WI38 (cell line): ENCODE data around the gene DDI2.

Source experiments
- H3K4me3 ChIP-seq: 2 replicates; pipeline ENCODE4 v1.5.1; 2011; ENCODE audit warnings: low read depth, mild to moderate bottlenecking, control low read depth, low read length
- TF ChIP-seq, protein P1 (sequence below): IDR thresholded peaks from 2 replicates; pipeline ENCODE4 v1.5.1; 2012; ENCODE audit warnings: low read depth, mild to moderate bottlenecking, control low read depth, low read length

DDI2 gene

DNA sequence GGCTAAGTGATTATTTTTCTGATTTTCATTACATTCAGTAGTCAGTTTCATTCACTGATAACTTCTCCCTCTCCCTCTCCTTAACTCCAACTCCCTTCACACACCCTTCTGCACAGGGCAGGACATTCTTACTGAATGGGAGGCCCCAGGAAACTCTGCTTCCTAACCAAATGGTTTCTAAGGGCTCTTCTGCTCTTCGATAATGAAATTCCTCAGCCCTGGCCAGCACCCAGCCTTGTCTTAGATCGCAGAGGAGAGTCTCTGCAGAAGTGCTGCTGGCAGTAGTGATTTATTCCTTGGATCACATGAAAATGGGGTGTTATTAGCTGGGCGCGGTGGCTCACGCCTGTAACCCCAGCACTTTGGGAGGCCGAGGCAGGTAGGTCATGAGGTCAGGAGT lies 83.2 kb downstream of the DDI2 start:
- TF ChIP-seq, protein P1, sequence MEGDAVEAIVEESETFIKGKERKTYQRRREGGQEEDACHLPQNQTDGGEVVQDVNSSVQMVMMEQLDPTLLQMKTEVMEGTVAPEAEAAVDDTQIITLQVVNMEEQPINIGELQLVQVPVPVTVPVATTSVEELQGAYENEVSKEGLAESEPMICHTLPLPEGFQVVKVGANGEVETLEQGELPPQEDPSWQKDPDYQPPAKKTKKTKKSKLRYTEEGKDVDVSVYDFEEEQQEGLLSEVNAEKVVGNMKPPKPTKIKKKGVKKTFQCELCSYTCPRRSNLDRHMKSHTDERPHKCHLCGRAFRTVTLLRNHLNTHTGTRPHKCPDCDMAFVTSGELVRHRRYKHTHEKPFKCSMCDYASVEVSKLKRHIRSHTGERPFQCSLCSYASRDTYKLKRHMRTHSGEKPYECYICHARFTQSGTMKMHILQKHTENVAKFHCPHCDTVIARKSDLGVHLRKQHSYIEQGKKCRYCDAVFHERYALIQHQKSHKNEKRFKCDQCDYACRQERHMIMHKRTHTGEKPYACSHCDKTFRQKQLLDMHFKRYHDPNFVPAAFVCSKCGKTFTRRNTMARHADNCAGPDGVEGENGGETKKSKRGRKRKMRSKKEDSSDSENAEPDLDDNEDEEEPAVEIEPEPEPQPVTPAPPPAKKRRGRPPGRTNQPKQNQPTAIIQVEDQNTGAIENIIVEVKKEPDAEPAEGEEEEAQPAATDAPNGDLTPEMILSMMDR: no peak
- H3K4me3 ChIP-seq: no peak overlapping the region

GRCh38 chr1:15701784-15702183 lies 84.5 kb downstream of the DDI2 start:
- TF ChIP-seq, protein P1: no peak

GRCh38 chr1:15702722-15703550 lies 85.7 kb downstream of the DDI2 start:
- TF ChIP-seq, protein P1: no peak
- no peak overlapping the region for H3K4me3 ChIP-seq

More at GRCh38 chr1:15701784-15702183, 84.5 kb downstream of the DDI2 start:
- no peak overlapping the region for H3K4me3 ChIP-seq

DNA sequence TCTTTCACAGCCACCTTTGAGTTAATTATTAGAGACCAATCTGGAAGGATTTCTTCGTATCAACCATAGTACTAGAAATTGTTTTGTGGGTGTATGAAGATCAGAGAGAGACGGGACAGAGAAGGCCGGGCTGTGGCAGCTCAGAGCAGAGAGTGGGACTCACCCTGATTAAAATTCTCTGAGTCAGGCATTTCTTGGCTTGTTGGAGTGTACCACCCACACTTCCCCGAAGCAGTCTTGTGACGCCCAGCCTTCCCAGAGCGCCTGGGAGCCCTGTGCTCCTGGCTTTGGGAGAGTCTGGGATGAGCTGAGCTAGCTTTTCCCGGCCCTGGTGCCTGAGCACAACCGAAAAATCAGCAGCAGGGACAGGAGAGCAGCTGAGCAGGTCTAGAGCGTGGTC lies 86.3 kb downstream of the DDI2 start:
- TF ChIP-seq, protein P1: no peak
- H3K4me3 ChIP-seq: no peak overlapping the region

- TF ChIP-seq, protein P1: no peak
- no peak overlapping the region for H3K4me3 ChIP-seq
These were observed 87.4 kb downstream of the DDI2 start for GRCh38 chr1:15704526-15705183.

- no peak overlapping the region for H3K4me3 ChIP-seq
- TF ChIP-seq, protein P1: no peak
These were observed 87.9 kb downstream of the DDI2 start for GRCh38 chr1:15705184-15705566.

GRCh38 chr1:15706751-15707150 lies 89.5 kb downstream of the DDI2 start:
- H3K4me3 ChIP-seq: no peak overlapping the region
- TF ChIP-seq, protein P1: no peak
